HL-60/S4 treated with retinoic acid at 250 ng/mL for 4 days and 3 days (cell line): Measurements from ENCODE around the gene TMEM163.
"Not testable (repeated sequence)": the region's sequence is repeated elsewhere in the genome, so short reads cannot be mapped to it uniquely, and the experiment has no call there.

Experiments
- in situ Hi-C: fragments of 300-500 bp; cut with MboI; formaldehyde crosslinking; loops from 2 replicates; pipeline ENCODE4 v1.7.0; 2022; ENCODE audit warnings: low sequenced_read_pairs

Gene TMEM163

DNA sequence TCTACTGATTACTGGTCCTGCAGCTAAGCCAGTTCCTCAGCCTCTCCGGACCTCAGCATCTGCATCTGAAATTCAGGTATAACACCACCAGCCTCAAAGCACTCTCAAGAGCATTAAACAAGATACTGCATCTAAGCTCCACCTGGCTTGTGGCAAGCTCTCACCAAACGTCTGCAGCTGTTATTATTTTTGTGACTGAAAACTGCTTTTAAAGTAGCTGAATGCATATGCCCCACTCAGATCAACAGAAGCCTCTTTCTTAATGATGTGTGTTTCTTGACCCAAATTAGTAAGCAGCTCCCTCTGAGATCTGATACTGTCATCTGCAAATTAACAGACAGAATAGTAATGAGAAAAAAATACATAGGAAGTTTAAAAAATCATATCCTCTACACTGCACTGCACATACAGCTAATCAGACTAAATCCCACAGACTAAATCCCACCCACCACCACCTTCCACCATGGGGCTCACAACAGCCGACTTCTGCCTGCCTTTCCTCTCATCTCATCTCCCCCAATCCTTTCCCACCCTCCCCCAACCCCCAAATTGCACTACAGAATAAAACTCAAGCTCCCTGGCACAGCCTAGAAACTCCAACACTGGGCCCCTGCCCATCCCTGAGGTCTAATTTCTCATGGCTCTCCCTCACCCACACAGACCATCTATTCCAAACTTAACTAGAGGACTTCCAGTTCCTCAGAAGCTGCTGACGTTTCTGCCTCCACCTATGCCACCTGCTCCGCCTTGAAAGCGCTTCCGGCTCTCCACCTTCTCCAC, 52.9 kb downstream of the TMEM163 start:
- in situ Hi-C loops, result no loop called here

- in situ Hi-C loops, result no loop called here
Observed at GRCh38 chr2:134663451-134664450, 55.0 kb downstream of the TMEM163 start.

DNA sequence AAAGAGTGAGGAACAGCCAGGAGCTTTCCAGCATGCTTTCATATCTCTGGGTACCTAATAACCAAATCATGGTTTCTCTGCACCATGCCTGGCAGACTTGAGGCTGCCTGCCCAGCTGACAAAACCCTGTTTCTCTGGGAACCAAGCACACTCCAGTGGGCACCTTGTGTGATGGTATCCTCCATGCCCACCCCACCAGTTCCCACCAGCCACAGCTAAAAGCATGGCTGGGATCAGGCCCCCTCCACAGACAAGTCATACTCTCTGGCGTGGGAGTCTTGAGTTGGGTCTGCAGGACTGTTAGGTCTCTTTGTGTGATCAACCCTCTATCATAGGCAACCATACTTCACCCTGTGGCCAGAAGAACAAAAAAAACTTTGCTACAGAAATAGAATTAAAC, 56.0 kb downstream of the TMEM163 start:
- in situ Hi-C loops, result no loop called here

DNA sequence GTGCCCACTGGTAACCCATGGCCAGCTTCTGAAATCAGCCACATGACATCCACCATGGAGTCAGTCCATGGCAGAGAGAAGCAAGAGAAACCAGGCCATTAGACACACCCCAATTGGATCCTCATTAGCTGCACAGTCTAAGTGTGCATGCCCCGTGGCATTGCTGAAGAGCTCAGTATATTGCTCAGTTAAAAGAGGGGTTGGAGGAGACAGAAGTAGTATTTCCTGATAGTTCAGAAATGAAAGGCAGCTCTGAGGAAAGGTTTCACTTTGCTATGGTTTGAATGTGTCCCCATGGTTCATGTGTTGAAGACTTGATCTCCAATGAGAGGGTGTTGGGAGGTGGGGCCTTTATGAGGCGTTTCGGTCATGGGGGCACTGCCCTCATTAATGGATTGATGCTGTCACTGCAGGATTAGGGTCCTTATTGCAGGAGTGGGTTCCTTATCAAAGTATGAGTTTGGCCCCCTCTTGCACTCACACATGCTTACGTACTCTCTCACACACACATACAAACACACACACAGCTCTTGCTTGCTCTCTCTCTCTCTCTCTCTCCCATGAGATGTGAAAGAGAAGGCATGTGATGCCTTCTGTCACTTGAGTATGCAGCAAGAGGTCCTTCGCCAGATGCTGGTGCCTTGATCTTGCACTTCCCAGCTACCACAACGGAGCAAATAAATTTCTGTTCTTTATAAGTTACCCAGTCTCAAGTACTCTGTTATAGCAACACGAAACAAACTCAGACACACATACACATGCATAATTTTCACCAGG, 58.0 kb downstream of the TMEM163 start:
- in situ Hi-C loops, result no loop called here

- in situ Hi-C loops, result no loop called here
Observed at GRCh38 chr2:134659724-134660123, 59.1 kb downstream of the TMEM163 start.

DNA sequence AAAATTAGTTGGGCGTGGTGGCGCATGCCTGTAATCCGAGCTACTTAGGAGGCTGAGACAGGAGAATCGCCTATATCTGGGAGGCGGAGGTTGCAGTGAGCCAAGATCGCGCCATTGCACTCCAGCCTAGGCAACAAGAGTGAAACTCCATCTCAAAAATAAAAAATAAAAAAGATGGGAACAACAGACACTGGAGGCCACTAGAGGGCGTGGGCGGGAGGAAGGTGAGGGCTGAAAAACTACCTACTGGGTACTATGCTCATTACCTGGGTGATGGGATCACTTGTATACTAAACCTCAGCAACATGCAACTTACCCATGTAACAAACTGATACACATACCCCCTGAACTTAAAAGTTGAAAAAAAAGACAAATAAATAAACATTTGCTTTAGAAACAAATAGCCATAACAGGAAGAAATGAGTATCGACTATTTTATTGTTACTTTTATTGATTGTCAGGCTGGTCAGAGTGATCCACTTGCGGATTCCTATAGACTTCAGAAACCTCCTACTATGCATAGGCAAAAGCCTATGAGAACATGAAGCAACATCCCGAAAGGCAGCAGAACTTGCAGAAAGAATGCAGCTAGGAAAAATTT, 61.0 kb downstream of the TMEM163 start:
- in situ Hi-C loops, result no loop called here

DNA sequence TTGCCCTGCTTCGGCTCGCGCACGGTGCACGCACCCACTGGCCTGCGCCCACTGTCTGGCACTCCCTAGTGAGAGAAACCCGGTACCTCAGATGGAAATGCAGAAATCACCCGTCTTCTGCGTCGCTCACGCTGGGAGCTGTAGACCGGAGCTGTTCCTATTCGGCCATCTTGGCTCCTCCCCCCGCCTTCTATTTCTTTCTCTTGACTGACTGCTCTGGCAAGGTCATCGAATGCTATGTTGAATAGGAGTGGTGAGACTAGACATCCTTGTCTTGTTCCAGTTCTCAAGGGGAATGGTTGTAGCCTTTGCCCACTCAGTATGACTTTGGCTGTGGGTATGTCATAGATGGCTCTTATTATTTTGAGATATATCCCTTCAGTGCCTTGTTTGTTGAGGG, 62.4 kb downstream of the TMEM163 start:
- in situ Hi-C loops, result not testable (repeated sequence)

- in situ Hi-C loops, result no loop called here
Observed at GRCh38 chr2:134648586-134648985, 70.2 kb downstream of the TMEM163 start.

DNA sequence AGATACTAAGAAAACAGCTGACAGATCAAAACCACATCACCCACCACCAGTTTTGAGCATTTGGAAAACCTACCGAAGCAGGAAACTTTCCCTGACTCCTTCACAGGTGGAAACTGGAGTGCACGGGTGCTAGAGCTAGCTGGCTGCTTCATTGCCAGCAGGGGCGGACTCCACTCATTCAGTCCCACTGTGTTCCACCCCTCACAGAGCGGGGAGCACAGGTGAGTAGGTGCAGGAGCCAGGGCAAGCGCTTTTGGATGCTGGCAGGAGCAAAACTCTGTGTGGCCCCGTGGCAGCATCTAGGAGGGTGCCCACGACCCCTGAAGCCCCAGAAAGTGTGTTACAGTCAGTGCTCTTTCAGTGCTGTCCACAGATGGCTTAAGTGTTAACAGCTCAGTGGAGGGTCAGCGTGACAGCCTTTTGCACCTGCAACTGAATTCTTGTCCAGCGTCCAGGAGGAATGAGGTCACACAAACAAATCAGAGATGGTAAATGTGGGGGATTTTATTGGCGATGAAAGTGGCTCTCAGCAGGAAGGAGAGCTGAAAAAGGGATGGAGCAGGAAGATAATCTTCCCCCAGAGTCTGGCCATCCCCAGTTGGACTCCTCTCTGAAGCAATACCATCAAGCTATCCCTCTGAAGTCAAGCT, 71.1 kb downstream of the TMEM163 start:
- in situ Hi-C loops, result no loop called here

DNA sequence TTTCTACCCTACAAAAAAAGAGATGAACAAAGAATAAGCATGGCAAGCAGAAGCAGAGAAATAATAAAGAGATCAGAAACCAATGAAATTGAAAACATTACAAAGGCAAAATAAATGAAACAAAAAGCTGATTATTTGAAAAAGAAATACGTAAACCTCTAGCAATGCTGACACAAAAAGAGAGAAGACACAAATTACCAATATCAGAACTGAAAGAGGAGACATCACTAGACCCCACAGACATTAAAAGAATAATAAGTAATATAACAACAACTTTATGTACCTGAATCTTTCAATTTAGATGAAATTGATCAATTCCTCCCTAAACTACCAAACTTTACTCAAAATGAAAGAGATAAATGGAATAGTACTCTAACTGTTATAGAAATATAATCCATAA, 75.9 kb downstream of the TMEM163 start:
- in situ Hi-C loops, result no loop called here

DNA sequence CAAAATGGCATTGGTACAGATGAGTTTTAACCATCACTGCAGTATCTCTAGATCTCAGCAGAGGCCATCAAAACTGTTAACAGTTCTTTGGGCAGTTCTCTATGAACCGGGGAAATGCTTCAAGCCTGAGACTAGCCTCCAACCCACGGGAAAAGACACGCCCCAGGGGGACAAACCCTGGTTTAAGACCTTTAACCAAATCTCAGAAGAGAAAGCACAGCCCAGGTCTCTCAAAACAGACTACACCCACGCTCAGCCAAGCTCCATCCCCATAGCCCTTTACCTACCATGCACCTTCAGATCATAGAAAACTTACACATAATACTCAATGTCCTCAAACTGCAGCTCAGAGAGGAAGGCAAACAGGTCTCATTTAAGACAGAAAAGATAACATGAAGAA, 78.3 kb downstream of the TMEM163 start:
- in situ Hi-C loops, result no loop called here

GRCh38 chr2:134639265-134639664, 79.5 kb downstream of the TMEM163 start:
- in situ Hi-C loops, result no loop called here

- in situ Hi-C loops, result no loop called here
Observed at GRCh38 chr2:134636714-134637113, 82.1 kb downstream of the TMEM163 start.

DNA sequence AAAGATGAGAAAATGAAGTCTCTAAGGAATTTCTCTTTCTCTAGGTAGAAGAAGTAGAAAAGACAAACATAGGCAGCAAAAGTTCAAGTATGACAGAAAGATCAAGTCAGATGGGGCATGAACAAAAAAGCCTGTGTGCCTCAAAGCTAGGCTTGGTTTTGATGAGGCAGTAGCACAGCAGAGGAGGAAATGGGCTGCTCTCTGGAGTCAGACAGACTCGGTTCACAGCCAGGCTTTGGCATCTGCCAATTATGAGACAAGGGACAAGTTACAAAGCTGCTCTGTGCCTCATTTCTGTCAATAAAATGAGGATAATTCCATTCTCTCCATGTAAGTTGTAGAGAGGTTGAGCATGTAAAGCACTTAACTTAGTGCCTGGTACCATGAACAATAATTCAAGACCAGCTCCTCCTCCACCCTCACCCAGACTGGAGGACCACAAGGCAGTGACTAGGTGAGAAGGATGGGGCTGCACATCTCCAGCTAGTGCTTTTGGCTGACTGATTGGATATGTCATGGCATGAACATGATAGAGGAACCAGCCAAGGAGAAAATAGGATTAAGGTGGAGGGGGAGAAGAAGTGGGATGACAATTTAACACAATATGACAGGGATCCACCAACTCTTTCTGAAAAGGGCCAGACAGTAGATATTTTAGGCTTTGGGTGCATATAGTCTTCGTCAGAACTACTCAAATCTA, 84.6 kb downstream of the TMEM163 start:
- in situ Hi-C loops, result no loop called here

GRCh38 chr2:134630504-134631159, 88.2 kb downstream of the TMEM163 start:
- in situ Hi-C loops, result no loop called here

DNA sequence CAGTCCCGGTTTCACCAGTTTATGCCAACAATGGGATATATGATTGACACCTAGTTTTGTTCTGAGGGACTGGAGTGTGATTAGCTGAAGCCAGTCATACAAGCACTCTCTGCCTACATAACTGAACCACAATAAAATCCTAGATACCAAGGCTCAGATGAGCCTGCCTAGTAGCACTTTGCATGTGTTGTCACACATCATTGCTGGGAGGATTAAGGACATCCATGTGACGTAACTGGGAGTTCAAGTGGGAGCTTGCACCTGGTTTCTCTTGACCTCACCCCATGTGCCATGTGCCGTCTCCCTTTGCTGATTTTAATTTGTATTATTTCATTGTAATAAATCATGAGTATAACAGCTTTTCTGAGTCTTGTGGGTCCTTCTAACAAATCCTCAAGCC, 90.3 kb downstream of the TMEM163 start:
- in situ Hi-C loops, result no loop called here

GRCh38 chr2:134626781-134627180, 92.0 kb downstream of the TMEM163 start:
- in situ Hi-C loops, result no loop called here

GRCh38 chr2:134625311-134625710, 93.5 kb downstream of the TMEM163 start:
- in situ Hi-C loops, result no loop called here

DNA sequence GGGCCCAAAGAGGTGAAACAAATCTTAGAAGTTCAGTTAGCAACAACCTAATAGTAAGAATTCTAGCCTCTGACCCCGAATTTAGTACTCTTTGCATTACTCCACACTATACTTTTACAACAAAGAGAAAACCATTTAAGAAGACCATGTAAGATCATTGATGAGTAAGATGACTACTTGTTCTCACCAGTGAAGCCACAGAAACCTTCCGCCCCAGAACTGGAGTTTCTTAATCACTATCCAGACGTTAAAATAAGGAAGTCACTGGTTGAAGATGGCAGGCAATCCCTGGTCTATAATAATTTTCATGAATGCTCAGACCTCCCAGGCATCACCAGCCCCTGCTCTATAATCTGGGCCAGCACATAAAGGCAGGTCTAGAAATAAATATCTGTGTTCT, 95.0 kb downstream of the TMEM163 start:
- in situ Hi-C loops, result no loop called here
